ENCODE data around the gene ARMH2.

GRCh38 chr6:24775520-24776058 lies 23.1 kb downstream of the ARMH2 start:
- TF ChIP-seq RAD21 (IDR thresholded peaks at IDR 0.05) (no peak), YY1 (IDR thresholded peaks at IDR 0.05) (no peak), CTCF (IDR thresholded peaks at IDR 0.05; ENCODE audit: low read depth, low read length, missing input control) (no peak), SP1 (IDR thresholded peaks at IDR 0.05) (no peak), REST (IDR thresholded peaks at IDR 0.05) (no peak), ZBTB33 (IDR thresholded peaks at IDR 0.05) (no peak)
